Tibial artery (tissue), 4 donors: ENCODE results near the gene GSDME.
A peak's percentile ranks its signal among the peaks of the same experiment; 100 is the strongest.

Experiments used
- DNase-seq, 2 donors: peaks; one replicate each; pipeline ENCODE4 v3.0.0-alpha.2; 2019
- H3K27ac ChIP-seq, 2 donors: fragments of 200-600 bp; sonication (generic) in 1 of 2; 1 replicate in 1 of 2; 2 replicates in 1 of 2; pipeline ENCODE4 v1.5.1; 2018 to 2019; ENCODE audit warnings: mild to moderate bottlenecking in 1 of 2
- H3K27me3 ChIP-seq, 2 donors: fragments of 200-600 bp; sonication (generic) in 1 of 2; one replicate each; pipeline versions ENCODE4 v1.5.1 to v1.6.0; 2016 to 2019
- H3K36me3 ChIP-seq, 3 donors: fragments of 200-600 bp; sonication (generic) in 2 of 3; one replicate each; pipeline ENCODE4 v1.5.1; 2016 to 2019; ENCODE audit warnings: mild to moderate bottlenecking in 2 of 3
- H3K4me1 ChIP-seq, 4 donors: fragments of 200-600 bp; sonication (generic) in 2 of 4; 1 replicate in 3 of 4; 2 replicates in 1 of 4; pipeline ENCODE4 v1.5.1; 2016 to 2019
- H3K4me3 ChIP-seq, 2 donors: fragments of 200-600 bp; sonication (generic) in 1 of 2; 1 replicate in 1 of 2; 2 replicates in 1 of 2; pipeline ENCODE4 v1.5.1; 2018 to 2019; ENCODE audit warnings: mild to moderate bottlenecking in 2 of 2
- H3K9me3 ChIP-seq, 3 donors: fragments of 200-600 bp; sonication (generic) in 1 of 3; one replicate each; pipeline ENCODE4 v1.5.1; 2016 to 2019
- CTCF ChIP-seq, 2 experiments: fragments of 200-600 bp in 1 of 2; fragments of 450-650 bp in 1 of 2; IDR thresholded peaks; one replicate each; pipeline ENCODE4 v1.5.1; 2017 to 2019; ENCODE audit warnings: antibody characterized with exemption in 2 of 2, mild to moderate bottlenecking in 1 of 2, moderate library complexity in 1 of 2
- intact Hi-C: fragments of 100-400 bp; cut with DNase I; formaldehyde crosslinking; loops from one replicate; pipeline ENCODE4 v1.15.0; 2023; ENCODE audit warnings: low total_unique reads

Gene GSDME

GRCh38 chr7:24743471-24743870 lies 13.8 kb downstream of the GSDME start:
- Histone ChIP-seq H3K27ac (no peak overlapping the region), H3K4me1 (no peaks in the 10 kb centered on the region), H3K27me3 (no peaks in the 10 kb centered on the region)

GRCh38 chr7:24742506-24743162 lies 14.6 kb downstream of the GSDME start:
- Histone ChIP-seq H3K4me1 (peaks cover 0 to 4% (median 0%) of the 10 kb centered on the region in 4 donors), H3K4me3 (no peak overlapping the region), H3K27me3 (no peaks in the 10 kb centered on the region), H3K36me3 (no peaks in the 10 kb centered on the region), H3K27ac (peak overlapping the region in 1 of 2 donors; percentile 7), H3K9me3 (peaks cover 0 to 5% (median 0%) of the 10 kb centered on the region in 3 donors)
- no peak for TF ChIP-seq CTCF (IDR thresholded peaks at IDR 0.05)
- DNase-seq = no peak
- intact Hi-C loops = no loop called here

More at GRCh38 chr7:24743471-24743870, 13.8 kb downstream of the GSDME start:
- intact Hi-C loops = no loop called here
- DNase-seq = no peak
- H3K36me3 ChIP-seq = no peaks in the 10 kb centered on the region
- peaks cover 0 to 4% (median 0%) of the 10 kb centered on the region in 3 donors for H3K9me3 ChIP-seq
- no peak for TF ChIP-seq CTCF (IDR thresholded peaks at IDR 0.05)
- H3K4me3 ChIP-seq = no peak overlapping the region

- intact Hi-C loops = no loop called here
- H3K27me3 ChIP-seq = no peaks in the 10 kb centered on the region
- peak; percentile 64 to 78 for DNase-seq
- H3K9me3 ChIP-seq = peaks cover 0 to 5% (median 0%) of the 10 kb centered on the region in 3 donors
- H3K36me3 ChIP-seq = no peaks in the 10 kb centered on the region
- TF ChIP-seq CTCF (IDR thresholded peaks at IDR 0.05) = no peak
- H3K4me1 ChIP-seq = peaks cover 0 to 10% (median 0%) of the 10 kb centered on the region in 4 donors
- H3K4me3 ChIP-seq = no peak overlapping the region
- H3K27ac ChIP-seq = peak overlapping the region in 1 of 2 donors; percentile 27
Measured at GRCh38 chr7:24741679-24742505, 15.4 kb downstream of the GSDME start.

- Histone ChIP-seq H3K27me3 (no peaks in the 10 kb centered on the region), H3K4me1 (peaks cover 0 to 10% (median 0%) of the 10 kb centered on the region in 4 donors), H3K27ac (peak overlapping the region in 1 of 2 donors; percentile 27), H3K9me3 (peaks cover 0 to 5% (median 0%) of the 10 kb centered on the region in 3 donors), H3K36me3 (no peaks in the 10 kb centered on the region), H3K4me3 (no peak overlapping the region)
- intact Hi-C loops = no loop called here
- no peak for DNase-seq
- TF ChIP-seq CTCF (IDR thresholded peaks at IDR 0.05) = no peak
Measured at GRCh38 chr7:24740871-24741270, 16.4 kb downstream of the GSDME start.

GRCh38 chr7:24739306-24739705 lies 18.0 kb downstream of the GSDME start:
- TF ChIP-seq CTCF (IDR thresholded peaks at IDR 0.05) = no peak
- no peak for DNase-seq
- Histone ChIP-seq H3K4me3 (no peak overlapping the region), H3K27me3 (no peaks in the 10 kb centered on the region), H3K36me3 (no peaks in the 10 kb centered on the region), H3K27ac (no peak overlapping the region), H3K4me1 (peaks cover 0 to 19% (median 0%) of the 10 kb centered on the region in 4 donors), H3K9me3 (peaks cover 0 to 5% (median 0%) of the 10 kb centered on the region in 3 donors)
- intact Hi-C loops = no loop called here
